Renal pelvis (tissue), 3 donors: ENCODE results near the gene PHLDA1. TPM values are rescaled to one million over a fixed set of nuclear protein-coding genes. Genes with fewer than 3 reads are reported as not detected.

Experiments used
- polyA plus RNA-seq, 3 donors: library from polyadenylated mRNA; unstranded; fragments of 120-200 nt; gene quantifications; one replicate each; pipeline ENCODE4 v1.2.1, GENCODE V29; 2013; ENCODE audit not compliant: insufficient read length in 3 of 3

The PHLDA1 gene
- polyA plus RNA-seq, 3 donors, result 33.3 to 36.4 (median 35.4) TPM

Other genes starting within 250 kb of the PHLDA1 start
- gene NAP1L1, start 52.9 kb upstream of the PHLDA1 start, polyA plus RNA-seq, result 100 to 1,000 TPM; 759 to 890 (median 810) TPM